Mucosa of descending colon (tissue), 3 donors: Measurements from ENCODE around the gene CPT1B. TPM values are rescaled to one million over a fixed set of nuclear protein-coding genes. Genes with fewer than 3 reads are reported as not detected.

Experiments used
- ATAC-seq: fragments of 200-7000 bp; cut with Tn5 transposase; one replicate; pipeline ENCODE4 v1.9.1; 2020; ENCODE audit warnings: mild to moderate bottlenecking, moderate library complexity
- DNase-seq, 3 donors: peaks; one replicate each; pipeline ENCODE4 v3.0.0-alpha.2; 2020
- H3K36me3 ChIP-seq: fragments of 200-600 bp; one replicate; pipeline ENCODE4 v1.8.0; 2021; ENCODE audit warnings: low read depth, mild to moderate bottlenecking
- H3K4me1 ChIP-seq: fragments of 200-600 bp; one replicate; pipeline ENCODE4 v1.8.0; 2021; ENCODE audit warnings: low read depth, mild to moderate bottlenecking
- H3K4me3 ChIP-seq: fragments of 200-600 bp; one replicate; pipeline ENCODE4 v1.8.0; 2021; ENCODE audit warnings: mild to moderate bottlenecking
- H3K9me3 ChIP-seq: fragments of 200-600 bp; one replicate; pipeline ENCODE4 v1.8.0; 2021; ENCODE audit warnings: mild to moderate bottlenecking
- intact Hi-C, 2 donors: fragments of 100-400 bp; cut with DNase I in 1 of 2; cut with micrococcal nuclease in 1 of 2; formaldehyde crosslinking; loops; one replicate each; pipeline versions ENCODE4 v1.11.0 to v1.11.1; 2022; cut with DNase I, micrococcal nuclease
- total RNA-seq, 3 donors: library from RNA; stranded (reverse); fragmentation: NEBNext Ultra II Directional in 2 of 3; extraction: Animal tissue kit (Norgen Biotek cat#: 25700) in 2 of 3; gene quantifications; one replicate each; pipeline versions ENCODE4 v1.2.1 to v1.2.4, GENCODE V29; 2021 to 2023
- TF ChIP-seq, protein P1 (sequence below): fragments of 200-600 bp; IDR thresholded peaks from one replicate; pipeline ENCODE4 v1.8.0; 2022; ENCODE audit warnings: antibody characterized with exemption, mild to moderate bottlenecking
- donor health status: DM: no; HTN: no; CAD: no; lungs with moderate emphysema.
- donor health status: DM: no; HTN: no; CAD: no.
- donor health status: DM: no; HTN: yes; CAD: no.

Gene CPT1B
- total RNA-seq, 3 donors from 2014 or later: 24.5 to 51.6 (median 29.9) TPM

DNA sequence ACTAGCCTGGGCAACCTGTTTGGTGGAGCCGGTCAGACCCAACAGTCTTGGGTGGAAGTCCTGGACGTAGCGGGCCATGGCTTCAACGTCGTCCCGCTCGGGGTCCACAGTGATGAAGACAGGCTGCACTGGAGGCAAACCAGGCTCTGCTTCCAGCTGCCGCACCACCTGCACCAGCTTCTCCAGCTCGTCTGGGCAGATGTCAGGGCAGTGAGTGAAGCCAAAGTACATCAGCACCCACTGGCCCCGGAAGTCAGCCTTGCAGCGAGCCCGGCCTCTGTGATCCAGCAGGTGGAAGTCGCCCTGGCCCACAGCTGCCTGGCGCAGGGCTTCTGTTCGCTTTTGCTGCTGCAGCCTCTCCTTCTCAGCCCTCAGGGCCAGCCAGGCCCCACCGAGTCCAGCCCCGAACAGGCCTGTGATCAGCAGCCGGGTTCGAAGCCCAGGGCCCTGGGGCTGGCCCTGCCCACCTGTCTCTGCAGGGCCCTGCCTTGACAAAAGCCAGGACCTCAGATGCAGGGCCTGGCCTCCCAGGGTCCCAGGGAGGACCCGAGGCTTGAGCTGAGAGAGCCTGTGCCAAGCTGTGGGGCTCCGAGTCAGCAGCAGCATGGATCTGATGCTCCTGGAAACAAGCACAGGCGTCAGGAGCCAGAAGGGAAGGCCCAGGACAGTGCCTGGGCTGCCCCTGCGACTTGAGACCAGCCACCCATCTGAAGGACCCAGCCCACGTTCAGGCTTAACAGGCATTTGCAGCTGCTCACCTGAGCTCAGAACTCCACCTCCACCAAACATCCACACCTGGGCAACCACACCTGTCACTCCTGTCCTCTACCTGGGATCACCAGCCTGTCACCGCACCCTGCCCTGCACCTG lies 54.2 kb downstream of the CPT1B start:
- intact Hi-C loops: no loop called here
- peak overlapping the region; percentile 46 for H3K4me3 ChIP-seq
- H3K4me1 ChIP-seq: peaks cover 35% of the 10 kb centered on the region
- H3K36me3 ChIP-seq: peaks cover 7% of the 10 kb centered on the region
- ATAC-seq (peak; percentile 4), DNase-seq (peak in 2 of 3 donors; percentile 55 to 76)
- TF ChIP-seq, protein P1, sequence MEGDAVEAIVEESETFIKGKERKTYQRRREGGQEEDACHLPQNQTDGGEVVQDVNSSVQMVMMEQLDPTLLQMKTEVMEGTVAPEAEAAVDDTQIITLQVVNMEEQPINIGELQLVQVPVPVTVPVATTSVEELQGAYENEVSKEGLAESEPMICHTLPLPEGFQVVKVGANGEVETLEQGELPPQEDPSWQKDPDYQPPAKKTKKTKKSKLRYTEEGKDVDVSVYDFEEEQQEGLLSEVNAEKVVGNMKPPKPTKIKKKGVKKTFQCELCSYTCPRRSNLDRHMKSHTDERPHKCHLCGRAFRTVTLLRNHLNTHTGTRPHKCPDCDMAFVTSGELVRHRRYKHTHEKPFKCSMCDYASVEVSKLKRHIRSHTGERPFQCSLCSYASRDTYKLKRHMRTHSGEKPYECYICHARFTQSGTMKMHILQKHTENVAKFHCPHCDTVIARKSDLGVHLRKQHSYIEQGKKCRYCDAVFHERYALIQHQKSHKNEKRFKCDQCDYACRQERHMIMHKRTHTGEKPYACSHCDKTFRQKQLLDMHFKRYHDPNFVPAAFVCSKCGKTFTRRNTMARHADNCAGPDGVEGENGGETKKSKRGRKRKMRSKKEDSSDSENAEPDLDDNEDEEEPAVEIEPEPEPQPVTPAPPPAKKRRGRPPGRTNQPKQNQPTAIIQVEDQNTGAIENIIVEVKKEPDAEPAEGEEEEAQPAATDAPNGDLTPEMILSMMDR: no peak
- no peaks in the 10 kb centered on the region for H3K9me3 ChIP-seq

DNA sequence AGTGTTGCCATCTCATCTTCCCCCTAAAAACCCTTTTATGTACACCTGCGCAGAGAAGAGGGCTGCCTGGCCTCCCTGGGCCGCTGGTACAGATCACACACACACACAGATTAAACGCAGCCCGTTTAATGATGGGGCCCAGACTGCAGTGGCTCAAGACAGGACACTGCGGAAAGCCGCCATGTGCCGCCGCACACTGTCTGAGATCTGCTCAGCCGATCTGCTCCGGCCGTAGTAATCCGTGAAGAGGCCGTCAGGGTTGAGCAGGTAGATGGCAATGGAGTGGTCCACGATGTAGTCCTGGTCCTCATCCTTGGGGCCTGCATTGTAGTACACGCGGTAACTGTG lies 54.8 kb downstream of the CPT1B start:
- TF ChIP-seq, protein P1: no peak
- H3K4me3 ChIP-seq: no peak overlapping the region
- DNase-seq (no peak), ATAC-seq (no peak)
- H3K36me3 ChIP-seq: peaks cover 7% of the 10 kb centered on the region
- intact Hi-C loops: no loop called here
- no peaks in the 10 kb centered on the region for H3K9me3 ChIP-seq
- peaks cover 32% of the 10 kb centered on the region for H3K4me1 ChIP-seq

DNA sequence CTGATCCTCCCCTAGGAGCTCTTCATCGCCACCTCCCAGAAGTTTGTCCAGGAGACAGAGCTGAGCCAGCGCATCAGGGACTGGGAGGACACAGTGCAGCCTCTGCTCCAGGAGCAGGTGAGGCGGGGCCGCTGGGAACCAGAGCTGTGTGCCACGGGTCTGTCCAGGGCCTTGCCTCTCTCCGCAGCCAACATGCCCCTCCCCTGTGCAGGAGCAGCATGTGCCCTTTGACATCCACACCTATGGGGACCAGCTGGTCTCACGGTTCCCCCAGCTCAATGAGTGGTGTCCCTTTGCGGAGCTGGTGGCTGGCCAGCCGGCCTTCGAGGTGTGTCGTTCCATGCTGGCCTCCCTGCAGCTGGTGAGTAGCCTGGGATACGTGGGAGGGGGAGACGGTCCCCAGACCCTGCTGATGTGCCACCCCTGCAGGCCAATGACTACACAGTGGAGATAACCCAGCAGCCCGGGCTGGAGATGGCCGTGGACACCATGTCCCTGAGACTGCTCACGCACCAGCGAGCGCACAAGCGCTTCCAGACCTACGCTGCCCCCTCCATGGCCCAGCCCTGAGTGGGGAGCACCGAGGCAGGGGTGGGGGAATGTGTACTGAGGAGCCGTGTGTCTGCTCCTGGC lies 55.3 kb downstream of the CPT1B start:
- ATAC-seq (no peak), DNase-seq (no peak)
- TF ChIP-seq, protein P1: no peak
- no peaks in the 10 kb centered on the region for H3K9me3 ChIP-seq
- peaks cover 7% of the 10 kb centered on the region for H3K36me3 ChIP-seq
- H3K4me1 ChIP-seq: peaks cover 28% of the 10 kb centered on the region
- intact Hi-C loops: no loop called here
- H3K4me3 ChIP-seq: no peak overlapping the region

DNA sequence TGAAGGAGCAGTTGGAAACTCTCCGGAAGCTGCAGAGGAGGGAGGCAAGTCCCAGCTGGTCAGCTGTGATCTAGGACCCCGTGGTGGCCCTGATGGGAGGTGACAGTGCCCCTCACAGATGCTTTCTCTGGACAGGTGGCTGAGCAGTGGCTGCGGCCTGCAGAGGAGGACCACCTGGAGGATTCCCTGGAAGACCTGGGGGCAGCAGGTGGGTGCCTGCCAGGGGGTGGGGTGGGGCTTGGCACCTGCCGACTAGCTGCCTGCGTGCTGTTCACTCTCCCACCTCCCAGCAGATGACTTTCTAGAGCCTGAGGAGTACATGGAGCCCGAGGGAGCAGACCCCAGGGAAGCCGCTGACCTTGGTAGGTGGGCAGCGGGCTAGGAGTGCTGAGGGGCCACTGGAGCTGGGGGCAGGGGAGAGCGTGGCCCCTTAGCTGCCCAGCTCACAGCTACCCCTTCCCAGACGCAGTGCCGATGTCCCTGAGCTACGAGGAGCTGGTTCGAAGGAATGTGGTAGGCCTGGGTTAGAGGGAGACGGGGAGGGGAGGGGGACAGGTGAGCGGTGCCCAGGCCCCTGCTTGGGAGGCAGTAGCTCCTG lies 55.9 kb downstream of the CPT1B start:
- peaks cover 7% of the 10 kb centered on the region for H3K36me3 ChIP-seq
- no peaks in the 10 kb centered on the region for H3K9me3 ChIP-seq
- peaks cover 24% of the 10 kb centered on the region for H3K4me1 ChIP-seq
- no peak overlapping the region for H3K4me3 ChIP-seq
- ATAC-seq (no peak), DNase-seq (peak in 1 of 3 donors; percentile 47)
- intact Hi-C loops: no loop called here
- TF ChIP-seq, protein P1: no peak

DNA sequence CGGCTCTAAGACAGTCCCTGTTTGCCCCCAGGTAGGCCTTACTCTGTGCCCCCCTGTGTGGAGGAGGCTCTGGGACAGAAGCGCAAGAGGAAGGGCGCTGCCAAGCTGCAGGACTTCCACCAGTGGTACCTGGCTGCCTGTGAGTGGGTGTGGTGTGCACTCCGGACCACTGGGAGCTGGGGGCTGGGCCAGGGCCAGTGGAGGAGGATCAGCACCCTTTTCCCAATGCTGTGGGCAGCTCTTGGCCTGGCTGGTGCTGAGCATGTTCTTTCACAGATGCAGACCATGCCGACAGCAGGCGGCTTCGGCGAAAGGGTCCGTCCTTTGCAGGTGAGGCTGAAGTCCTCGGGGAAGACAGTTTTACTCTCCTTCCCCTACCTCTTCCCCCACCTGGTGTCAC lies 56.5 kb downstream of the CPT1B start:
- intact Hi-C loops: no loop called here
- DNase-seq: peak in 1 of 3 donors; percentile 50
- Histone ChIP-seq H3K4me1 (peaks cover 18% of the 10 kb centered on the region), H3K4me3 (no peak overlapping the region), H3K9me3 (no peaks in the 10 kb centered on the region), H3K36me3 (peaks cover 7% of the 10 kb centered on the region)
- no peak for ATAC-seq
- TF ChIP-seq, protein P1: no peak
